GM10266 (cell line): Measurements from ENCODE around the gene REXO4.

Source experiments
- DNase-seq: peaks from one replicate; pipeline ENCODE4 v3.0.0; 2012; ENCODE audit errors: extremely low spot score
- TF ChIP-seq, protein P1 (sequence below): IDR thresholded peaks from 2 replicates; pipeline ENCODE4 v1.5.1; 2012; ENCODE audit warnings: mild to moderate bottlenecking, low read depth; ENCODE audit not compliant: control insufficient read depth, insufficient read depth; ENCODE audit errors: missing control alignments

The REXO4 gene

GRCh38 chr9:133417541-133418461 lies at the start of gene REXO4:
REXO4 (minus strand) TSS chr9:133418010; CDS start chr9:133417844, 166 bp downstream.
- TF ChIP-seq, protein P1, sequence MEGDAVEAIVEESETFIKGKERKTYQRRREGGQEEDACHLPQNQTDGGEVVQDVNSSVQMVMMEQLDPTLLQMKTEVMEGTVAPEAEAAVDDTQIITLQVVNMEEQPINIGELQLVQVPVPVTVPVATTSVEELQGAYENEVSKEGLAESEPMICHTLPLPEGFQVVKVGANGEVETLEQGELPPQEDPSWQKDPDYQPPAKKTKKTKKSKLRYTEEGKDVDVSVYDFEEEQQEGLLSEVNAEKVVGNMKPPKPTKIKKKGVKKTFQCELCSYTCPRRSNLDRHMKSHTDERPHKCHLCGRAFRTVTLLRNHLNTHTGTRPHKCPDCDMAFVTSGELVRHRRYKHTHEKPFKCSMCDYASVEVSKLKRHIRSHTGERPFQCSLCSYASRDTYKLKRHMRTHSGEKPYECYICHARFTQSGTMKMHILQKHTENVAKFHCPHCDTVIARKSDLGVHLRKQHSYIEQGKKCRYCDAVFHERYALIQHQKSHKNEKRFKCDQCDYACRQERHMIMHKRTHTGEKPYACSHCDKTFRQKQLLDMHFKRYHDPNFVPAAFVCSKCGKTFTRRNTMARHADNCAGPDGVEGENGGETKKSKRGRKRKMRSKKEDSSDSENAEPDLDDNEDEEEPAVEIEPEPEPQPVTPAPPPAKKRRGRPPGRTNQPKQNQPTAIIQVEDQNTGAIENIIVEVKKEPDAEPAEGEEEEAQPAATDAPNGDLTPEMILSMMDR, result no peak
- peak; percentile 81 for DNase-seq

GRCh38 chr9:133467101-133467500 lies 49.3 kb upstream of the REXO4 start:
- DNase-seq, result no peak
- TF ChIP-seq, protein P1, result no peak

GRCh38 chr9:133465984-133466383 lies 48.2 kb upstream of the REXO4 start:
- no peak for DNase-seq
- TF ChIP-seq, protein P1, result no peak

GRCh38 chr9:133464638-133465037 lies 46.8 kb upstream of the REXO4 start:
- TF ChIP-seq, protein P1, result no peak
- no peak for DNase-seq

GRCh38 chr9:133463864-133464615 lies 46.2 kb upstream of the REXO4 start:
- TF ChIP-seq, protein P1, result no peak
- DNase-seq, result no peak

GRCh38 chr9:133463234-133463863 lies 45.5 kb upstream of the REXO4 start:
- no peak for DNase-seq
- TF ChIP-seq, protein P1, result no peak
